IMR-90 (cell line): ENCODE data around the gene PTPRN2. TPM values are rescaled to one million over a fixed set of nuclear protein-coding genes. Genes with fewer than 3 reads are reported as not detected.

Source experiments
- ATAC-seq: fragments of 200-7000 bp; cut with Tn5 transposase; 2 replicates; pipeline ENCODE4 v1.9.1; 2020; ENCODE audit warnings: low read depth, mild to moderate bottlenecking, moderate library complexity
- BruUV-seq: library from RNA; stranded (reverse); fragments of 400-500 nt; replicated peaks from 2 replicates; lab custom pipeline; 2021; lab: Mats Ljungman, UMichigan
- CTCF ChIA-PET: fragments of 300-600 bp; formaldehyde crosslinking; extraction: SDS; loops from one replicate; lab custom pipeline; 2021; ENCODE audit warnings: antibody characterized with exemption; lab: Yijun Ruan, JAX
- POLR2A ChIA-PET: fragments of 300-600 bp; sonication (Branson Sonifier 250); formaldehyde crosslinking; loops from one replicate; lab custom pipeline; 2022; ENCODE audit warnings: antibody characterized with exemption; ENCODE audit not compliant: unreplicated experiment; lab: Charles Lee
- DNase-seq: peaks from one replicate; pipeline ENCODE4 v3.0.0; 2013
- H2AFZ ChIP-seq: replicated peaks from 2 replicates; pipeline ENCODE3; 2013; ENCODE audit warnings: low read length, mild to moderate bottlenecking; ENCODE audit not compliant: poor library complexity
- H2AK5ac ChIP-seq: 2 replicates; pipeline ENCODE4 v1.6.1; 2013; ENCODE audit warnings: low read depth, low read length, inconsistent platforms
- H2AK9ac ChIP-seq: replicated peaks from 2 replicates; pipeline ENCODE3; 2013; ENCODE audit warnings: mild to moderate bottlenecking, low read depth, low read length, moderate library complexity; ENCODE audit not compliant: poor library complexity
- H2BK120ac ChIP-seq: 2 replicates; pipeline ENCODE4 v1.6.1; 2013; ENCODE audit warnings: low read depth, low read length, inconsistent platforms
- H2BK15ac ChIP-seq: 3 replicates; pipeline ENCODE4 v1.6.1; 2013; ENCODE audit warnings: low read depth, low read length, inconsistent platforms
- H2BK20ac ChIP-seq: 2 replicates; pipeline ENCODE4 v1.6.1; 2013; ENCODE audit warnings: low read depth, mild to moderate bottlenecking, inconsistent platforms, low read length, moderate library complexity
- H2BK5ac ChIP-seq: 2 replicates; pipeline ENCODE4 v1.6.1; 2013; ENCODE audit warnings: mild to moderate bottlenecking, low read depth, low read length, inconsistent platforms; ENCODE audit not compliant: poor library complexity, severe bottlenecking
- H3K14ac ChIP-seq: replicated peaks from 2 replicates; pipeline ENCODE4 v1.6.1; 2013; ENCODE audit warnings: low read depth, low read length, inconsistent platforms
- H3K18ac ChIP-seq: 2 replicates; pipeline ENCODE4 v1.6.1; 2013; ENCODE audit warnings: low read depth, low read length, control low read depth
- H3K23ac ChIP-seq: 2 replicates; pipeline ENCODE4 v1.6.1; 2013; ENCODE audit warnings: low read depth, low read length, inconsistent platforms
- H3K27ac ChIP-seq: 2 replicates; pipeline ENCODE4 v1.5.1; 2013; ENCODE audit warnings: mild to moderate bottlenecking, control low read depth, low read length; ENCODE audit not compliant: insufficient read depth
- H3K27me3 ChIP-seq: 2 replicates; pipeline ENCODE4 v1.6.1; 2013; ENCODE audit warnings: low read length; ENCODE audit not compliant: control insufficient read depth, insufficient read depth
- H3K36me3 ChIP-seq: 2 replicates; pipeline ENCODE4 v1.6.1; 2013; ENCODE audit warnings: low read length, mixed read lengths; ENCODE audit not compliant: control insufficient read depth, insufficient read depth
- H3K4ac ChIP-seq: 2 replicates; pipeline ENCODE4 v1.6.1; 2013; ENCODE audit warnings: low read depth, low read length, inconsistent platforms
- H3K4me1 ChIP-seq: 2 replicates; pipeline ENCODE4 v1.6.1; 2013; ENCODE audit warnings: low read length, mixed read lengths; ENCODE audit not compliant: control insufficient read depth, insufficient read depth
- H3K4me2 ChIP-seq: 2 replicates; pipeline ENCODE4 v1.6.1; 2013; ENCODE audit warnings: low read depth, mild to moderate bottlenecking, control low read depth, low read length, moderate library complexity
- H3K4me3 ChIP-seq: 2 replicates; pipeline ENCODE4 v1.5.1; 2013; ENCODE audit warnings: low read depth, mild to moderate bottlenecking, control low read depth, low read length, moderate library complexity; ENCODE audit not compliant: insufficient read depth
- H3K56ac ChIP-seq: 2 replicates; pipeline ENCODE4 v1.6.1; 2013; ENCODE audit warnings: low read length, inconsistent platforms; ENCODE audit not compliant: insufficient read depth; ENCODE audit errors: extremely low read depth
- H3K79me1 ChIP-seq, 2 experiments: 2 replicates each; pipeline ENCODE4 v1.6.1; 2013; ENCODE audit warnings: low read length in 2 of 2, inconsistent platforms in 1 of 2, low read depth in 1 of 2
- H3K9ac ChIP-seq: 2 replicates; pipeline ENCODE4 v1.6.1; 2013; ENCODE audit warnings: low read depth, low read length, control low read depth
- H3K9me1 ChIP-seq: 2 replicates; pipeline ENCODE4 v1.6.1; 2013; ENCODE audit warnings: low read length, inconsistent platforms; ENCODE audit not compliant: insufficient read depth
- H3K9me3 ChIP-seq: 2 replicates; pipeline ENCODE4 v1.6.1; 2013; ENCODE audit warnings: low read length; ENCODE audit not compliant: control insufficient read depth, insufficient read depth
- H4K20me1 ChIP-seq: 2 replicates; pipeline ENCODE4 v1.6.1; 2013; ENCODE audit warnings: low read length, inconsistent platforms; ENCODE audit not compliant: insufficient read depth
- H4K5ac ChIP-seq: 2 replicates; pipeline ENCODE4 v1.6.1; 2013; ENCODE audit warnings: mild to moderate bottlenecking, low read depth, low read length, control low read depth
- H4K8ac ChIP-seq, 2 experiments: 2 replicates each; pipeline ENCODE4 v1.6.1; 2013; ENCODE audit warnings: low read depth in 2 of 2, low read length in 2 of 2, control low read depth in 1 of 2, inconsistent platforms in 1 of 2
- H4K91ac ChIP-seq: 2 replicates; pipeline ENCODE4 v1.6.1; 2013; ENCODE audit warnings: low read depth, low read length, inconsistent platforms; ENCODE audit not compliant: insufficient read depth
- CHD1 ChIP-seq: IDR thresholded peaks from 2 replicates; pipeline ENCODE4 v1.6.1; 2012; ENCODE audit warnings: low read depth, low read length, improper control_type of control experiment
- WGBS, 2 experiments: methylation state at CpG; one replicate each; pipeline versions ENCODE4 v1.1.5 to v1.1.7; 2013; ENCODE audit warnings: missing lambda C conversion rate in 2 of 2; ENCODE audit not compliant: insufficient read length in 1 of 2; ENCODE audit errors: extremely low coverage in 2 of 2; 5-methylcytosine and 5-hydroxymethylcytosine counted together
- dilution Hi-C: fragments of 300-500 bp; cut with HindIII; formaldehyde crosslinking; loops from one replicate; pipeline ENCODE4 v1.14.3; 2018; ENCODE audit warnings: low sequenced_read_pairs; ENCODE audit not compliant: unreplicated experiment
- in situ Hi-C: fragments of 300-500 bp; cut with MboI; formaldehyde crosslinking; loops from 3 replicates; pipeline ENCODE4 v1.14.3; 2019; ENCODE audit warnings: low sequenced_read_pairs, inconsistent platforms, mixed read lengths
- intact Hi-C: fragments of 100-400 bp; cut with micrococcal nuclease; formaldehyde crosslinking; loops from 2 replicates; pipeline ENCODE4 v1.10.0; 2022
- polyA plus RNA-seq, 3 experiments: library from polyadenylated mRNA; depleted of rRNA; stranded (reverse); fragments of >200 nt; gene quantifications; 2 replicates each; pipeline ENCODE4 v1.2.3, GENCODE V29; 2012; ENCODE audit warnings: low replicate concordance in 1 of 3
- total RNA-seq: library from RNA; depleted of rRNA; stranded (reverse); fragments of >200 nt; gene quantifications from 2 replicates; pipeline ENCODE4 v1.2.3, GENCODE V29; 2012

The PTPRN2 gene
- total and polyA plus RNA-seq, 2 of the 4 experiments (the other 2 are of a cell fraction), result 0.03 TPM; not detected in 1

DNA sequence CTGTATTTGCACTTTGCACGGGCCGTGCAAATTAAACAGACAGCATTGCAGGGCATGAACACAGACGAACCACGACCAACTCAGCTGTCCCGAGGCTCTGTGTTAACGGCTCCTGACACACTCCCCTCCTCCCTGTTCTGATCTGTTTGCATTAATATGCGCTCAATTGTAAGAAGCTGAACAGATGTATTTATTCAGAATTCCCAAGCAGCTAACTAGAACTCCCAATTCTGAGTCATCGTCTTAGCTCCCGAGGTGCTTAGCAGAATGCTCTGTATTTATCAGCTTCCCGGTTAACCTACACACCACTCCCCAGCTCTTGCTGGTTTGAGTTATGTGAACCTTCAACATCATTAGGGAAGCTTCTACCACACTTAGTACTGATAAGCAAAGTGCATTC, 286.4 kb downstream of the PTPRN2 start:
- Histone ChIP-seq H2BK5ac (no peak overlapping the region), H4K8ac (no peak overlapping the region), H2BK120ac (no peak overlapping the region), H3K4me3 (no peak overlapping the region), H3K4me1 (no peaks in the 10 kb centered on the region), H3K4ac (no peak overlapping the region), H3K79me1 (no peaks in the 10 kb centered on the region), H2AFZ (no peak overlapping the region), H3K9me3 (peaks cover 40% of the 10 kb centered on the region), H3K18ac (no peak overlapping the region), H3K27ac (no peak overlapping the region), H2BK20ac (no peak overlapping the region), H3K14ac (no peak overlapping the region), H3K4me2 (no peak overlapping the region), H4K91ac (no peak overlapping the region), H3K56ac (no peak overlapping the region), H2AK9ac (no peak overlapping the region), H3K23ac (no peak overlapping the region), H3K9ac (no peak overlapping the region), H3K36me3 (no peaks in the 10 kb centered on the region), H3K27me3 (no peaks in the 10 kb centered on the region), H4K20me1 (no peaks in the 10 kb centered on the region), H2BK15ac (no peak overlapping the region), H2AK5ac (no peak overlapping the region), H3K9me1 (no peaks in the 10 kb centered on the region), H4K5ac (no peak overlapping the region)
- POLR2A ChIA-PET, result no interaction called here
- dilution Hi-C loops, result no loop called here
- DNase-seq (no peak), ATAC-seq (no peak)
- in situ Hi-C loops, result no loop called here
- intact Hi-C loops, result no loop called here
- WGBS, 2 experiments, result 80% methylated on average over 2 of the region's 10 CpGs; no CpG with 5 or more reads in 1 of the 2 experiments
- no TSS peak for BruUV-seq
- TF ChIP-seq CHD1, result no peak
- CTCF ChIA-PET, result no interaction called here
